ENCODE data around the gene ENO1. TPM values are rescaled to one million over a fixed set of nuclear protein-coding genes. Genes with fewer than 3 reads are reported as not detected.
A peak's percentile ranks its signal among the peaks of the same experiment; 100 is the strongest.

Gene ENO1
- total and polyA plus RNA-seq, 2 experiments from 2014 or later, result 910 to 1,831 TPM

- no peak overlapping the region for H2AFZ ChIP-seq
- peaks cover 40% of the 10 kb centered on the region for H3K79me2 ChIP-seq (replicated peaks; ENCODE audit: insufficient read depth)
- H3K4me3 ChIP-seq, result no peak overlapping the region
- H3K27ac ChIP-seq (ENCODE audit: low read depth), result peak overlapping the region; percentile 78; the same call in 1 of the 2 replicates
- no peaks in the 10 kb centered on the region for H3K9me2 ChIP-seq (ENCODE audit: insufficient read depth)
- no peak for ATAC-seq
- H3F3A ChIP-seq (replicated peaks; ENCODE audit: low read depth), result peaks cover 92% of the 10 kb centered on the region
- H3K4me1 ChIP-seq (ENCODE audit: insufficient read depth), result peaks cover 5% of the 10 kb centered on the region; the same call in 1 of the 2 replicates
- H3K4me1 Mint-ChIP-seq, result peaks cover 46% of the 10 kb centered on the region
- peak overlapping the region; percentile 71; the same call in 1 of the 2 replicates for H3K27ac Mint-ChIP-seq
- DNase-seq (ENCODE audit: low spot score), result no peak
- H3K4me2 ChIP-seq, result no peak overlapping the region
- no peaks in the 10 kb centered on the region for H3K27me3 ChIP-seq (ENCODE audit: insufficient read depth)
- peaks cover 98% of the 10 kb centered on the region for H3K36me3 Mint-ChIP-seq (ENCODE audit: low read depth)
- TF ChIP-seq REST (IDR thresholded peaks at IDR 0.05; ENCODE audit: unreplicated experiment), result no peak
- no peak for TF ChIP-seq JUNB (IDR thresholded peaks at IDR 0.05; ENCODE audit: unreplicated experiment)
- TF ChIP-seq ZNF462 (CRISPR knock-in tag; IDR thresholded peaks at IDR 0.05), result no peak
- no peak for TF ChIP-seq ETS1 (IDR thresholded peaks at IDR 0.05)
- no peak for TF ChIP-seq ZNF114 (CRISPR knock-in tag; IDR thresholded peaks at IDR 0.05)
- no peak for TF ChIP-seq STAT1 (IDR thresholded peaks at IDR 0.05; ENCODE audit: unreplicated experiment)
- TF ChIP-seq EZH2phosphoT487 (IDR thresholded peaks at IDR 0.05; ENCODE audit: unreplicated experiment), result no peak
- TF ChIP-seq CTCF (conservative IDR thresholded peaks at IDR 0.05; ENCODE audit: low read depth in 2 of 2), result no peak
- TF ChIP-seq ZNF331 (CRISPR knock-in tag; IDR thresholded peaks at IDR 0.05; ENCODE audit: low read depth), result no peak
- TF ChIP-seq POLR2AphosphoS5 (IDR thresholded peaks at IDR 0.05; ENCODE audit: low read depth), result no peak
- no peak for TF ChIP-seq NANOG (IDR thresholded peaks at IDR 0.05; ENCODE audit: borderline replicate concordance)
- TF ChIP-seq CREB1 (CRISPR knock-in tag; IDR thresholded peaks at IDR 0.05; ENCODE audit: low read depth), result no peak
- peaks cover 97% of the 10 kb centered on the region for H3K36me3 ChIP-seq (ENCODE audit: insufficient read depth)
- H3K9me3 Mint-ChIP-seq, result peaks cover 2% of the 10 kb centered on the region; the same call in 1 of the 3 replicates
- peaks cover 61% of the 10 kb centered on the region for H4K20me1 ChIP-seq (replicated peaks; ENCODE audit: insufficient read depth)
- H3K27me3 Mint-ChIP-seq (ENCODE audit: insufficient read depth, low read depth, poor library complexity), result peaks cover 29% of the 10 kb centered on the region
- no peak overlapping the region; the same call in 2 of the 3 replicates for H3K4me3 Mint-ChIP-seq
These were observed 12.2 kb downstream of the ENO1 start for GRCh38 chr1:8866173-8866791.
